Nephron progenitor cell (in vitro differentiated cells): ENCODE data around the gene CACNA1B.
"Not testable (repeated sequence)": the region's sequence is repeated elsewhere in the genome, so short reads cannot be mapped to it uniquely, and the experiment has no call there.

ENCODE experiments used
- DNase-seq: peaks from one replicate; pipeline ENCODE4 v3.0.0; 2021
- H3K27ac Mint-ChIP-seq: 2 replicates; pipeline ENCODE4 v1.8.0; 2021; ENCODE audit warnings: mild to moderate bottlenecking, moderate library complexity, mixed read lengths
- H3K27me3 Mint-ChIP-seq: 2 replicates; pipeline ENCODE4 v1.8.0; 2021; ENCODE audit warnings: mild to moderate bottlenecking, low read depth, mixed read lengths; ENCODE audit not compliant: poor library complexity
- H3K36me3 Mint-ChIP-seq: 2 replicates; pipeline ENCODE4 v1.8.0; 2021; ENCODE audit warnings: low read depth, mixed read lengths
- H3K4me1 Mint-ChIP-seq: 2 replicates; pipeline ENCODE4 v1.8.0; 2021; ENCODE audit warnings: mixed read lengths
- H3K4me3 Mint-ChIP-seq: 2 replicates; pipeline ENCODE4 v1.8.0; 2021; ENCODE audit warnings: mild to moderate bottlenecking, moderate library complexity, mixed read lengths
- H3K9me3 Mint-ChIP-seq: 2 replicates; pipeline ENCODE4 v1.8.0; 2021; ENCODE audit warnings: mild to moderate bottlenecking, moderate library complexity, mixed read lengths
- CTCF ChIP-seq: fragments of 200-600 bp; sonication (generic); IDR thresholded peaks from 2 replicates; pipeline ENCODE4 v1.5.0; 2021; ENCODE audit warnings: antibody characterized with exemption

The CACNA1B gene

DNA sequence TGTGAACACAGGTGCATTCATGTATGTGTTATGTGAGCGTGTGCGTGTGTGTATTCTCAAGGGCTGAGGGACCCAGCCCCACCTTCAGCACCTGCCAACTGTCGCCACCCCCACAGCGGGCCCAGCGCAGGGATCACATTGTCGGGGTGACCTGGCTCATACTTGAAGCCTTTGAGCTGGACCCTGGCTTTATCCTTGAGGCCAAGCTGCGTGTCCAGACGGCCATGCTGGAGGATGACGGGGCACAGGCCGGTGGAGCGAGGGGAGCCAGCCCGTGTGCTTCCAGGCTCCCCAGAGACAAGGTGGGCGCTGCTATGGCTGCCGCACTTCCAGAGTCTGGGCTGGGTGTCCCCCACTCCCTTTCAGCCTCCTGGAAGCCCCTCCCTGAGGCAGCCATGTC is 261.5 kb downstream of the CACNA1B start:
- not testable (repeated sequence) for DNase-seq, H3K4me1 Mint-ChIP-seq

DNA sequence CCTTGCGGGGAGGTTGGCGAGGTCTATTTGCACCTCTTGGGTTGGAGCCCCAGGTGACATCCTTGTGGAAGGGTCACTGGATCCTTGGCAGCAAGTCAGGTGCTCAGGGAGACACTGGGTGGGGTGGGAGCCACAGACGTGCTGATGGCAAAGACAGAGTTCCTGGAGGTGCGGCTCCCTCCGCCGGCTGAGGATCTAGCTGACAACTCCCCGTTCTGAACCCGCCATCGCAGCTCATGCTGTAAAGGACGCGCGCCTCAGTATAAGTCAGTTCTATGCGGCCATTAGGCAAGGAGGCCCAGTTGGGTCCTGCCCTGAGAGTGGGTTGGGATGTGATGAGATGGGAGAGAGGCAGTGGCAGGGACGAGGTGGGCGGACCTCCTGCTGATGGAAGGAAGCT is 263.4 kb downstream of the CACNA1B start:
- not testable (repeated sequence) for H3K27me3 Mint-ChIP-seq, H3K4me1 Mint-ChIP-seq, H3K4me3 Mint-ChIP-seq, DNase-seq, H3K36me3 Mint-ChIP-seq
- Mint-ChIP-seq H3K27ac (peak overlapping the region; percentile 61), H3K9me3 (peaks cover 33% of the 10 kb centered on the region)

More for the DNA sequence above, 261.5 kb downstream of the CACNA1B start:
- not testable (repeated sequence) for H3K4me3 Mint-ChIP-seq, H3K27ac Mint-ChIP-seq, H3K27me3 Mint-ChIP-seq, H3K36me3 Mint-ChIP-seq
- peaks cover 37% of the 10 kb centered on the region for H3K9me3 Mint-ChIP-seq

DNA sequence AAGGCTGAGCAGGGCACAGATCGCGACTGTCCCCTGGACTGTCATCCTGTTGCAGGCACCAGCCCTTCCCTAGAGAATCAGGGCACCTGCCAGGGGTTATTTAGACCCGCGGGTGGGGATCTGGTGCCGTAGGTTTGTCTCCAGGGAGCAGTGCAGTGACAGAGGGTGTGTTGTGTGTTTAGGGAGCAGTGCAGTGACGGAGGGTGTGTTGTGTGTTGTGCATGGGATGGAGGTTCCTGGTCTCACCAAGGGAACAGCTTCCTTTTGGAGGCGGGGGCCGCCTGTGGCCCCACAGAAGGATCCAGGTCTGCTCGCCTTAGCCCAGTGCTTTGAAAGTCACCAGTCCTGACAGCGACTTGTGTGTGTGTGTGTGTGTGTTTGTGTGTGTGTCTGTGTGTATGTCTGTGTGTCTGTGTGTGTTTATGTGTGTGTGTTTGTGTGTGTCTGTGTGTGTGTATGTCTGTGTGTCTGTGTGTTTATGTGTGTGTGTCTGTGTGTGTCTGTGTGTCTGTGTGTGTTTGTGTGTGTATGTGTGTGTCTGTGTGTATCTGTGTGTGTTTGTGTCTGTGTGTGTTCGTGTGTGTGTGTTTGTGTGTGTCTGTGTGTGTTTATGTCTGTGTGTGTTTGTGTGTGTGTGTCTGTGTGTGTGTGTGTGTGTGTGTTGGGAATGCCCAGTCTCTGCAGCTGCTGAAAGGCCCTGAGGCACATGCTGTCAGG is 265.1 kb downstream of the CACNA1B start:
- not testable (repeated sequence) for H3K27me3 Mint-ChIP-seq

DNA sequence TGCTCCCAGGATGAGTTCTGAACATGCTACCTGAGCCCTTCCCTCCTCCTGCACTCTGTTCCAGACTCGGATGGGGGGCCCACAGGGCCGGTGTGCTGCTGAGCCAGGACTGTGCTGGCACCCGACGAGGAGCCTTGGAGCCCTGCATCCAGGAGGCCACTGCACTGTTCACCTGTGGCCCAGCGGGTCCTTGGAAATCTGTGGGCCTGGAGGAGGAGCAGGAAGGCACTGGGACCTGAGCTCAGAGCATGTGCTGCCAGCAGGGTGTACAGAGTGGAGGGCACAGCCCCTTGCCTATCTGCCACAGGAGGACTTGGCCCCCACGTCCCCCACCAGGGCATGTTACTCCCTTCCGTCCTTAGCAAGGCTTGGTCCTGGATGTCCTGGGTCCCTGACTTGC is 265.9 kb downstream of the CACNA1B start:
- H3K4me3 Mint-ChIP-seq, H3K27me3 Mint-ChIP-seq: not testable (repeated sequence)

More for the DNA sequence above, 265.1 kb downstream of the CACNA1B start:
- not testable (repeated sequence) for H3K36me3 Mint-ChIP-seq, DNase-seq, H3K4me3 Mint-ChIP-seq, H3K4me1 Mint-ChIP-seq
- Mint-ChIP-seq H3K27ac (peak overlapping the region; percentile 0), H3K9me3 (peaks cover 25% of the 10 kb centered on the region)

GRCh38 chr9:138147556-138147955 is 270.0 kb downstream of the CACNA1B start:
- peaks cover 22% of the 10 kb centered on the region for H3K27me3 Mint-ChIP-seq
- not testable (repeated sequence) for H3K4me3 Mint-ChIP-seq, H3K36me3 Mint-ChIP-seq, H3K9me3 Mint-ChIP-seq, H3K27ac Mint-ChIP-seq, H3K4me1 Mint-ChIP-seq
- peak; percentile 37 for TF ChIP-seq CTCF
- peak; percentile 72 for DNase-seq

More for the DNA sequence above, 265.9 kb downstream of the CACNA1B start:
- not testable (repeated sequence) for DNase-seq, H3K4me1 Mint-ChIP-seq, H3K36me3 Mint-ChIP-seq, H3K27ac Mint-ChIP-seq
- peaks cover 23% of the 10 kb centered on the region for H3K9me3 Mint-ChIP-seq

DNA sequence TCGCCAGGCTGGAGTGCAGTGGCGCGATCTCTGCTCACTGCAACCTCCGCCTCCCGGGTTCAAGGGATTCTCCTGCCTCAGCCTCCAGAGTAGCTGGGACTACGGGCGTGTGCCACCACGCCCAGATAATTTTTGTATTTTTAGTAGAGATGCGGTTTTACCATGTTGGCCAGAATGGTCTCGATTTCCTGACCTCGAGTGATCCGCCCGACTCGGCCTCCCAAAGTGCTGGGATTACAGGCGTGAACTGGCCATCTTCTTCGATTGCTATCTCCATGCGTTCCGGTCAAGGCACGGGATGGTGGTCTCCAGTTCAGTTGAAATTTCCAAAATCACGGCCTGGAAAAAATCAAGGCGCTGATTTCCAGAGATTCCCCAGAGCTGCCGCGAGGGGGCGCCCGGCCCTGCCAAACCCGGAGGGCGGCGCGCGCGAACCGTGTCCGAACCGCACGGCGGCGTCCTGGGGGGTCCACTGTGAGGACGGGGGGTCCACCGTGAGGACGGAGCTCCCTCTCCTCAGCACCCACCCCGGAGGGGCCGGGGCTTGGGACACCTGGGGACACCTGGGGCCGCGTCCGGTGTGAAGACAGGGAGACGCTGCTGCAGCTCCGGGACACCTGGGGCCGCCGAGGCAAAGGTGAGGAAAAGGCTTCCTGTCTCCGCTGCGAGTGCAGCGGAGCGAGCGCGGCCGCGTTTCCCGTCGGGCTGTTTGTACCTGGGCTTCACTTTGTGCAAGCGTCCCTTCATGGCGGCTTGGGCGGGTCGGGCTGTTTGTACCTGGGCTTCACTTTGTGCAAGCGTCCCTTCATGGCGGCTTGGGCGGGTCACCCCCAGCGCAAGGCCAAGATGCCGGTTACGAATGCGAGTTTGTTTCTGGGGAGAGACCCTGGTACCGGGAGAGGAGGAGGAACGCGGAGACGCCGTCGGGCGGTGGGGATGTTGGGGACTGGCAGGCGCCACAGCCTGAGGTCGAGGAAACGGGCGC is 272.4 kb downstream of the CACNA1B start:
- Mint-ChIP-seq H3K27me3 (peaks cover 26% of the 10 kb centered on the region), H3K4me3 (peak overlapping the region; percentile 89)
- H3K9me3 Mint-ChIP-seq, H3K36me3 Mint-ChIP-seq, H3K4me1 Mint-ChIP-seq, H3K27ac Mint-ChIP-seq: not testable (repeated sequence)
- peak; percentile 49 for DNase-seq
- TF ChIP-seq CTCF = peak; percentile 51

DNA sequence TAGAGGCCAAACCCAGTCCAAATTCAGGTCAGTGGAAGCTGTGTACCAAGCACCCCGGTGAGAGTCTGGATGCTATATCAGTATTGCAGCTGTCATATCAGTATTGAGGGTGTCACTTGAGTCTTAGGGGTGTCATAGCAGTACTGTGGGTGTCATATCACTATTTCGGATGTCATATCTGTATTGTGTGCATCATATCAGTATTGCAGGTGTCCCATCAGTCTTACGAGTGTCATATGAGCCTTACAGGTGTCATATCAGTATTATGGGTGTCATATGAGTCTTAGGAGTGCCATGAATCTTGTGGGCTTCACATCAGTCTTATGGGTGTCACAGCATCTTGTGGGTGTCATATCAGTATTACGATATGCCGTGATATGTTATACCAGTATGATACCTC is 278.2 kb downstream of the CACNA1B start:
- H3K4me3 Mint-ChIP-seq, H3K27me3 Mint-ChIP-seq, DNase-seq, H3K4me1 Mint-ChIP-seq, H3K36me3 Mint-ChIP-seq, H3K27ac Mint-ChIP-seq: not testable (repeated sequence)
- H3K9me3 Mint-ChIP-seq = peaks cover 14% of the 10 kb centered on the region

GRCh38 chr9:138166793-138167192 is 289.2 kb downstream of the CACNA1B start:
- not testable (repeated sequence) for H3K4me3 Mint-ChIP-seq, H3K36me3 Mint-ChIP-seq, H3K4me1 Mint-ChIP-seq, H3K27me3 Mint-ChIP-seq, H3K27ac Mint-ChIP-seq, DNase-seq
- peaks cover 25% of the 10 kb centered on the region for H3K9me3 Mint-ChIP-seq
